ENCODE results near the gene CROCC2.

- TF ChIP-seq CTCF (IDR thresholded peaks at IDR 0.05) (no peak), POLR2AphosphoS5 (IDR thresholded peaks at IDR 0.05) (no peak), EP300 (IDR thresholded peaks at IDR 0.05) (no peak)
Measured at GRCh38 chr2:240892925-240893324, 13.2 kb upstream of the CROCC2 start.
